Vagina (tissue), 2 donors: Measurements from ENCODE around the gene SLC13A3.

Source experiments
- POLR2A ChIP-seq, 2 donors: fragments of 450-650 bp; IDR thresholded peaks; one replicate each; pipeline ENCODE4 v1.6.1; 2017; ENCODE audit warnings: antibody characterized with exemption in 2 of 2, mild to moderate bottlenecking in 2 of 2, moderate library complexity in 2 of 2
- TF ChIP-seq, protein P1 (sequence below), 3 experiments: fragments of 450-650 bp in 2 of 3; fragments of 200-600 bp in 1 of 3; sonication (generic) in 1 of 3; IDR thresholded peaks; one replicate each; pipeline ENCODE4 v1.5.1; 2017 to 2019; ENCODE audit warnings: antibody characterized with exemption in 3 of 3, mild to moderate bottlenecking in 2 of 3, moderate library complexity in 2 of 3

GRCh38 chr20:46651091-46651962, at the start of gene SLC13A3:
- TF ChIP-seq, protein P1, sequence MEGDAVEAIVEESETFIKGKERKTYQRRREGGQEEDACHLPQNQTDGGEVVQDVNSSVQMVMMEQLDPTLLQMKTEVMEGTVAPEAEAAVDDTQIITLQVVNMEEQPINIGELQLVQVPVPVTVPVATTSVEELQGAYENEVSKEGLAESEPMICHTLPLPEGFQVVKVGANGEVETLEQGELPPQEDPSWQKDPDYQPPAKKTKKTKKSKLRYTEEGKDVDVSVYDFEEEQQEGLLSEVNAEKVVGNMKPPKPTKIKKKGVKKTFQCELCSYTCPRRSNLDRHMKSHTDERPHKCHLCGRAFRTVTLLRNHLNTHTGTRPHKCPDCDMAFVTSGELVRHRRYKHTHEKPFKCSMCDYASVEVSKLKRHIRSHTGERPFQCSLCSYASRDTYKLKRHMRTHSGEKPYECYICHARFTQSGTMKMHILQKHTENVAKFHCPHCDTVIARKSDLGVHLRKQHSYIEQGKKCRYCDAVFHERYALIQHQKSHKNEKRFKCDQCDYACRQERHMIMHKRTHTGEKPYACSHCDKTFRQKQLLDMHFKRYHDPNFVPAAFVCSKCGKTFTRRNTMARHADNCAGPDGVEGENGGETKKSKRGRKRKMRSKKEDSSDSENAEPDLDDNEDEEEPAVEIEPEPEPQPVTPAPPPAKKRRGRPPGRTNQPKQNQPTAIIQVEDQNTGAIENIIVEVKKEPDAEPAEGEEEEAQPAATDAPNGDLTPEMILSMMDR (IDR thresholded peaks at IDR 0.05), result no peak
- TF ChIP-seq POLR2A (IDR thresholded peaks at IDR 0.05), result no peak
